GM10248 (cell line): ENCODE results near the gene PAQR5.

Source experiments
- CTCF ChIA-PET: fragments of 300-600 bp; sonication (Branson Sonifier 250); formaldehyde crosslinking; extraction: SDS; loops from one replicate; lab custom pipeline; 2021; ENCODE audit warnings: antibody characterized with exemption; lab: Yijun Ruan, JAX
- POLR2A ChIA-PET: fragments of 350-650 bp; sonication (Branson Sonifier 250); formaldehyde crosslinking; extraction: SDS; loops from one replicate; lab custom pipeline; 2020; ENCODE audit warnings: antibody characterized with exemption; lab: Yijun Ruan, JAX
- DNase-seq: peaks from one replicate; pipeline ENCODE4 v3.0.0; 2012; ENCODE audit errors: extremely low spot score
- TF ChIP-seq, protein P1 (sequence below): IDR thresholded peaks from 2 replicates; pipeline ENCODE4 v1.5.1; 2012; ENCODE audit warnings: mild to moderate bottlenecking, low read depth; ENCODE audit errors: extremely low read depth, missing control alignments, control extremely low read depth

Gene PAQR5

DNA sequence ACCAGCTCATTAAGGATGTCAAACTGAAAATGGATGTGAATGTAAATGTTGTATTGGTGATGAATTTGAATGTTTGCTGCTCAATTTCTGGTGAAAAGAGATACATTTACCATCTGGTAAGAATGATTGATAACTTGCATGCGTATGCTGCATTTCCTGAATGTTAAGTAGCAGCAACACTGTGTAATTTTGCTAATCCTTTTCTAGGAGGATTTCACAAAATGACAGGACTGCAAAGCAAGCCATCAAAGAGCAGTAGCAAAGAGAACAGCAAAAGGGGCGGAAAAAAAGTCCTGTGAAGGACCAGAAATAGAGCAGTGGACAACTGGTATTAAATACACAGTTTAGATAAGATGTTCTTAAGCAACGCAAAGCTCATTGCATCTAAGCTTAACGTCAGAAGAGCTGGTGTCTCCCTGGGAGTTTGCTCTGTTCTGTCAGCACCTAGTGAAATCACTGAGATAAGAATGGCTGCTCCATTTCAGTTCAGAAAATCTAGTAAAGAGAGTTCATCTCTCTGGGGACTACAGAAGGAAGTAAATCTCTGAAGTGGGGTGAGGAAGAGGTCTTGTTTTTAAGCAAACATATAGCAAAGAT, 23.5 kb upstream of the PAQR5 start:
- ChIA-PET POLR2A (no interaction called here), CTCF (interaction anchor here (0.9 kb wide), 1 partner anchor 27 kb away, joined by 3 read pairs; no protein-coding TSS in a partner anchor)
- TF ChIP-seq, protein P1, sequence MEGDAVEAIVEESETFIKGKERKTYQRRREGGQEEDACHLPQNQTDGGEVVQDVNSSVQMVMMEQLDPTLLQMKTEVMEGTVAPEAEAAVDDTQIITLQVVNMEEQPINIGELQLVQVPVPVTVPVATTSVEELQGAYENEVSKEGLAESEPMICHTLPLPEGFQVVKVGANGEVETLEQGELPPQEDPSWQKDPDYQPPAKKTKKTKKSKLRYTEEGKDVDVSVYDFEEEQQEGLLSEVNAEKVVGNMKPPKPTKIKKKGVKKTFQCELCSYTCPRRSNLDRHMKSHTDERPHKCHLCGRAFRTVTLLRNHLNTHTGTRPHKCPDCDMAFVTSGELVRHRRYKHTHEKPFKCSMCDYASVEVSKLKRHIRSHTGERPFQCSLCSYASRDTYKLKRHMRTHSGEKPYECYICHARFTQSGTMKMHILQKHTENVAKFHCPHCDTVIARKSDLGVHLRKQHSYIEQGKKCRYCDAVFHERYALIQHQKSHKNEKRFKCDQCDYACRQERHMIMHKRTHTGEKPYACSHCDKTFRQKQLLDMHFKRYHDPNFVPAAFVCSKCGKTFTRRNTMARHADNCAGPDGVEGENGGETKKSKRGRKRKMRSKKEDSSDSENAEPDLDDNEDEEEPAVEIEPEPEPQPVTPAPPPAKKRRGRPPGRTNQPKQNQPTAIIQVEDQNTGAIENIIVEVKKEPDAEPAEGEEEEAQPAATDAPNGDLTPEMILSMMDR = no peak
- DNase-seq = no peak

DNA sequence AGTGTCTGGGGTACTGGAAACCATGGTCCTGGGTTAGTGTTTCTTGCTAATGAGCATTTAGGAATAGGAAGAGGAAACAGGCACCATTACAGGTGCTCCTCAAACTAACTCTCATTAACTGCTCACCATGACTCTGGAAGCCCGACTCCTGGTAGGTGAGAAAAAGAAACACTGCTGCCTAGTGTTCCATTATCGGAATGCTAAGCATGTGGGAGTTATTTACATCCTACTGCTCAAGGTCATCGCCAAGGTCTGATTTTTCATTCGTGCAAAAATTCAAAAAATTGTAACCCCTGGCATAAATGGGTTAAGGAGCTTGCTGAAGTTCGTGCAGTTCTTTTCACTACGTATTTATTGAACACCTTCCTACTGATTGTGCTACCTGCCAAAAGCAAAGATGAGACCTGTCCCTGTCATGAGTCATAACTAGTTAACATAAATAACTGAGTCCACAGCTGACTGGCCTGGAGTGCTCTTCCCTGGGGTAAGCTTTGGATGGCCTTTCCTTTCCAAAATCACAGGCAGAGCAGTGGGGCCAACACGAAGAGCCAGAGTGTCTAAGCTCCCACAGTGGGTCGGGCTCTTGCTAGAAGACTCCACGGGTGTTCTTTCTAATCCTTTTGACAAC, 22.7 kb upstream of the PAQR5 start:
- TF ChIP-seq, protein P1 = no peak
- no peak for DNase-seq
- POLR2A ChIA-PET = no interaction called here
- CTCF ChIA-PET = interaction anchor here (0.9 to 1.7 kb wide), 2 partner anchors 9 to 26 kb away, joined by 3 to 4 read pairs; no protein-coding TSS in a partner anchor

DNA sequence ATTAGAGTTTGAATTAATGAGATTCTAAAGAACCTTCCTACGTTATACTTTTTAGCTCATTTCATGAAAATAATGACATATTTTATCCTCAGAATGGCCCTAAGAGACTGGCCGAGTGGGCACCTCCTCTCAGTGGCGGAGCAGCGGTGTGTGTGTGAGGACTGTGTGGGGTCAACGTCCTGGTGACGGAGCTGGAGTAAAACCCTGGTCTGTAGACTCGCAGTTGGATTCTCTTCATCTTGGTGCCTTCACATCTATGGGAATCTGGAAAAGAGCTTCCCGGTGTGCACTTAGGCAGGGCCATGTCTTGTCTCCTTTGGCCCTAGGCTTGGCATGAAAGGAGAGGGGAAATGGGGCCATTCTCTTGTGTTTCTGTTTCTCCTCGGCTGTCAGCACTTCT, 21.4 kb upstream of the PAQR5 start:
- TF ChIP-seq, protein P1 = no peak
- ChIA-PET CTCF (interaction anchor here (1.0 to 1.7 kb wide), 2 partner anchors 9 to 11 kb away, joined by 3 to 4 read pairs; no protein-coding TSS in a partner anchor), POLR2A (no interaction called here)
- no peak for DNase-seq

DNA sequence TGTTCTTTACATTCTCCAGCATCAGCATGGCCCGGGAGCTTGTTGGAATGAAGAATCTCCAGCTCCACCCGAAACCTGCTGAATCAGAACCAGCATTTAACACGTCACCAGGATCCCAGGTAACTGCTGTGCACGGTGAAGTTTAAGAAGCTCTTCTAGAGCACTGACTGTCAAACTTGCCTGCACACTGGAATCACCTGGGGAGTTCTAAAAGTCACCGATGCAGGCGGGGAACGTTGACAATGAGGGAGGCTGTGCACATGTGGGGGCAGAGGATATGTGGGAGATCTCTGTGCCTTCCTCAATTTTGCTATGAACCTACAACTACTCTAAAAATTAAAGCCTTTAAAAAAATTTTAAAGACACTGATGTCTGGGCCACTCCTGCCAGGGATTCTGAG, 19.1 kb upstream of the PAQR5 start:
- CTCF ChIA-PET = interaction anchor here (1.1 to 1.9 kb wide), 4 partner anchors 9 to 13 kb away, joined by 3 to 5 read pairs (median 4); no protein-coding TSS in a partner anchor
- DNase-seq = no peak
- TF ChIP-seq, protein P1 = no peak
- POLR2A ChIA-PET = no interaction called here

DNA sequence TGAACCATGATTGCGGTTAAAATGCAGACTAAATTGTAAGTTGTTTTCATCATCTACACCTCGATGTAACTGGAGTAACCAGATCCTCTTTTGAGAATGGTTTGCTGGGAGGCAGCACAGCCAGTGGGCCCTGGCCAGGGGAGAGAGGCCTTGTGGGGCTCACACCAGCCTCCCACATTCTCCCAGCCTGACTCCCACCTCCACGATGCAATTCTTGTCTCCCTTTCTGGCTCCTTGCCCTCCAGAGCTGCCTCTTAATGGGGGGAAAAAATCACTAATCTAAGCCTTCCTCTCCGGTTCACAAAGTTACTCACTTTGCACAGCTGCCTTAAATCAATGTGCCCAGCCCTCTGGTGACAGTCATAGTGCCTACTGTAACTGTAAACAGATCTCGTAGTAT, 17.9 kb upstream of the PAQR5 start:
- TF ChIP-seq, protein P1 = no peak
- DNase-seq = no peak
- CTCF ChIA-PET = interaction anchor here (0.6 to 1.9 kb wide), 4 partner anchors 9 to 1386 kb away, joined by 3 to 5 read pairs (median 4); no protein-coding TSS in a partner anchor
- POLR2A ChIA-PET = no interaction called here

DNA sequence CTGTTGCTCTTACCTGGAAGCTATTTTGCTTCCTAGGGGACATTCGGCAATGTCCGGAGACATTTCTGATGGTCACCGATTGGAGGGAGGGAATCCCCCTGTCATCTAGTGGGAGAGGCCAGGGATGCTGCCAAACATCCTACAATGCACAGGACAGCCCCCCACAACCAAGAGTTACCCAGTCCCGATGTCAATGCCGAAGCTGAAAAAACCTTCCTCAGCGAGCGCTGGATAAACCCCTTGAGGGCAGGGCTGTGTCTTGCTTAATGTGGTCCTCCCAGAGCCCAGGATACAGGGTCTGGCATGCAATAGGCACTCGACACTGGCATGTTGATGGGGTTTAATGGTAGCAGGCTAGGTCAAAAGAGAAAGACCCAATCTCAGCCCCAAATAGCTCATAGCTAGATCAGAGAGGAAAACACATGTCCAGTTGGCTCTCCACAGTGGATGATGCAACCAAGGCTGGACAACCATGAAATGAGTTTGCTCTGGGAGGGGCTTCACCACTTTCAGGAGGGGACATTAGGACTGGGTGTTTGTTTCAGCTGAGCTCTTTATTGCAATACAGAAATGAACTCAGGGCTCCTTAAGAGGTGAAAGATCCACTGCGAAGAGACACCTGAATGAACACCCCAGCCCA, 16.5 kb upstream of the PAQR5 start:
- no peak for DNase-seq
- ChIA-PET CTCF (no interaction called here), POLR2A (no interaction called here)
- TF ChIP-seq, protein P1 = no peak
